Panc1 (cell line): ENCODE results near the gene VRK3.

ENCODE experiments used
- CTCF ChIP-seq: fragments of 450-650 bp; IDR thresholded peaks from 2 replicates; pipeline ENCODE4 v1.5.1; 2017; ENCODE audit warnings: mild to moderate bottlenecking
- POLR2AphosphoS5 ChIP-seq: IDR thresholded peaks from 2 replicates; pipeline ENCODE4 v1.6.1; 2012; ENCODE audit warnings: mild to moderate bottlenecking, low read depth, low read length, moderate library complexity
- REST ChIP-seq, 2 experiments: IDR thresholded peaks; 2 replicates each; pipeline ENCODE4 v1.6.1; 2011 to 2012; ENCODE audit warnings: low read depth in 2 of 2, control low read depth in 1 of 2, low read length in 1 of 2, mild to moderate bottlenecking in 1 of 2, moderate library complexity in 1 of 2; ENCODE audit not compliant: insufficient read depth in 1 of 2
- TCF7L2 ChIP-seq: IDR thresholded peaks from 2 replicates; pipeline ENCODE4 v1.6.1; 2011; ENCODE audit warnings: mild to moderate bottlenecking, low read depth, low read length, inconsistent platforms

DNA sequence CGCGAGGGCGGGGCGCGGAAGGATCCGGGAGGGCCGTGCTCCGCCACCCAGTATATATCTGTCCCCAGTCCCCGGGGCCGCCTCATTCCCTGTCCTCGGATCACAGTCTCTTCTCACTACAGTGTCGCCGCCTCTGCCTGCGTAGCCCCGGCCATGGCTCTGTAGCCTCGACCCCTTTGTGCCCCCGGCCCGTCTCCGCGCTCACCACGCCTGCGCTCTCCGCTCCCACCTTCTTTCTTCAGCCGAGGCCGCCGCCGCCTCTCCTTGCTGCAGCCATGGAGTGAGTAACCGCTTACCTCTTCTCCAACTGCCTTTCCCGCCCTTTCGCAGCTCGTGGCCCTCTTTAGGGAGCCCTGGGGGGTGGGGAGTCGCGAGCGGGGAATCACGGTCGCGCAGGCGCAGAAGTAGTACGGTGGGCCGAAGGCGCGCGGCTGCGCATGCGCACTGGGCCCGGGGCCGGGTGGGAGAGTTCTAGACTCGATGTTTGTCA, 96.0 kb downstream of the VRK3 start, which contains the start of the genes ATF5 and NUP62:
- TF ChIP-seq CTCF: no peak
- TF ChIP-seq TCF7L2: no peak
- peak; percentile 96 for TF ChIP-seq POLR2AphosphoS5
- TF ChIP-seq REST (IDR thresholded peaks at IDR 0.05; ENCODE audit: insufficient read depth in 1 of 2, low read depth in 2 of 2, low read length in 1 of 2): no peak
